Neutrophil (primary cell): ENCODE measurements around the gene MICU1.

Source experiments
- H3K27ac ChIP-seq: fragments of 200-600 bp; sonication (generic); 2 replicates; pipeline ENCODE4 v1.5.1; 2016; ENCODE audit warnings: mild to moderate bottlenecking, moderate library complexity
- H3K27me3 ChIP-seq: fragments of 200-600 bp; sonication (generic); 2 replicates; pipeline ENCODE4 v1.6.0; 2016; ENCODE audit warnings: mild to moderate bottlenecking
- H3K36me3 ChIP-seq: fragments of 200-600 bp; sonication (generic); 2 replicates; pipeline ENCODE4 v1.5.1; 2017
- H3K4me1 ChIP-seq, 2 experiments: fragments of 200-600 bp in 1 of 2; sonication (generic) in 1 of 2; 1 replicate in 1 of 2; 2 replicates in 1 of 2; pipeline versions ENCODE4 v1.5.1 to v1.6.1; 2013 to 2016; ENCODE audit warnings: low read depth in 1 of 2, low read length in 1 of 2, mild to moderate bottlenecking in 1 of 2, moderate library complexity in 1 of 2; ENCODE audit not compliant: control insufficient read depth in 1 of 2, insufficient read depth in 1 of 2
- H3K4me3 ChIP-seq, 2 experiments: fragments of 200-600 bp in 1 of 2; sonication (generic) in 1 of 2; 1 replicate in 1 of 2; 2 replicates in 1 of 2; pipeline ENCODE4 v1.5.1; 2013 to 2016; ENCODE audit warnings: low read depth in 1 of 2, low read length in 1 of 2, mild to moderate bottlenecking in 1 of 2, moderate library complexity in 1 of 2
- H3K9me3 ChIP-seq: fragments of 200-600 bp; sonication (generic); 2 replicates; pipeline ENCODE4 v1.5.1; 2016
- CTCF ChIP-seq: fragments of 200-600 bp; sonication (generic); IDR thresholded peaks from 2 replicates; pipeline ENCODE4 v1.5.1; 2016; ENCODE audit warnings: antibody characterized with exemption

MICU1 gene

GRCh38 chr10:72499701-72500100 is 126.2 kb downstream of the MICU1 start:
- no peaks in the 10 kb centered on the region for H3K9me3 ChIP-seq
- H3K27ac ChIP-seq = peak overlapping the region; percentile 92
- H3K36me3 ChIP-seq = no peaks in the 10 kb centered on the region
- no peak overlapping the region for H3K4me3 ChIP-seq
- no peak for TF ChIP-seq CTCF
- H3K27me3 ChIP-seq = no peaks in the 10 kb centered on the region
- H3K4me1 ChIP-seq = peaks cover 65 to 67% of the 10 kb centered on the region in 2 experiments

- no peaks in the 10 kb centered on the region for H3K9me3 ChIP-seq
- H3K27me3 ChIP-seq = no peaks in the 10 kb centered on the region
- H3K4me3 ChIP-seq = no peak overlapping the region
- H3K27ac ChIP-seq = no peak overlapping the region
- H3K4me1 ChIP-seq = peaks cover 18 to 23% of the 10 kb centered on the region in 2 experiments
- no peak for TF ChIP-seq CTCF
- no peaks in the 10 kb centered on the region for H3K36me3 ChIP-seq
These were observed 134.9 kb downstream of the MICU1 start for GRCh38 chr10:72490951-72491350.

GRCh38 chr10:72487521-72487920 is 138.4 kb downstream of the MICU1 start:
- no peak overlapping the region for H3K27ac ChIP-seq
- H3K4me3 ChIP-seq = no peak overlapping the region
- H3K9me3 ChIP-seq = no peaks in the 10 kb centered on the region
- H3K36me3 ChIP-seq = no peaks in the 10 kb centered on the region
- peaks cover 41 to 49% of the 10 kb centered on the region in 2 experiments for H3K4me1 ChIP-seq
- TF ChIP-seq CTCF = no peak
- H3K27me3 ChIP-seq = no peaks in the 10 kb centered on the region

- H3K27ac ChIP-seq = no peak overlapping the region
- peaks cover 46 to 53% of the 10 kb centered on the region in 2 experiments for H3K4me1 ChIP-seq
- no peaks in the 10 kb centered on the region for H3K27me3 ChIP-seq
- H3K36me3 ChIP-seq = no peaks in the 10 kb centered on the region
- H3K4me3 ChIP-seq = no peak overlapping the region
- H3K9me3 ChIP-seq = no peaks in the 10 kb centered on the region
- no peak for TF ChIP-seq CTCF
These were observed 138.8 kb downstream of the MICU1 start for GRCh38 chr10:72487116-72487515.

GRCh38 chr10:72485701-72486100 is 140.2 kb downstream of the MICU1 start:
- Histone ChIP-seq H3K4me3 (no peak overlapping the region), H3K9me3 (no peaks in the 10 kb centered on the region), H3K4me1 (peaks cover 51 to 66% of the 10 kb centered on the region in 2 experiments), H3K27me3 (no peaks in the 10 kb centered on the region), H3K36me3 (no peaks in the 10 kb centered on the region), H3K27ac (no peak overlapping the region)
- TF ChIP-seq CTCF = no peak

GRCh38 chr10:72484521-72484920 is 141.4 kb downstream of the MICU1 start:
- Histone ChIP-seq H3K27me3 (no peaks in the 10 kb centered on the region), H3K4me3 (no peak overlapping the region), H3K9me3 (no peaks in the 10 kb centered on the region), H3K36me3 (no peaks in the 10 kb centered on the region), H3K27ac (peak overlapping the region; percentile 87), H3K4me1 (peaks cover 51 to 58% of the 10 kb centered on the region in 2 experiments)
- no peak for TF ChIP-seq CTCF
